ENCODE data around the gene ERN1.

The ERN1 gene

GRCh38 chr17:64103391-64104364 lies 26.3 kb downstream of the ERN1 start:
- TF ChIP-seq CTCF (conservative IDR thresholded peaks at IDR 0.05; ENCODE audit: low read depth, low read length), result no peak
- no peaks in the 10 kb centered on the region for H4K20me1 ChIP-seq (ENCODE audit: insufficient read depth)
- peak overlapping the region; percentile 8; the same call in 1 of the 2 replicates for H3K9ac ChIP-seq
- peak overlapping the region; percentile 69 for H3K27ac ChIP-seq
- H3K27me3 ChIP-seq (ENCODE audit: insufficient read depth, low read depth), result no peaks in the 10 kb centered on the region
- H3K4me3 ChIP-seq (IDR thresholded peaks at IDR 0.05; ENCODE audit: insufficient read depth, low read depth, low read length), result no peak overlapping the region
- no peak overlapping the region for H2AFZ ChIP-seq (ENCODE audit: low read depth)
- H3K79me2 ChIP-seq (ENCODE audit: insufficient read depth, low read depth), result peaks cover 77% of the 10 kb centered on the region
- peaks cover 100% of the 10 kb centered on the region for H3K4me1 ChIP-seq (ENCODE audit: low read depth, poor library complexity, severe bottlenecking)
- H3K4me2 ChIP-seq, result peak overlapping the region; percentile 93
- H3K36me3 ChIP-seq (ENCODE audit: insufficient read depth), result no peaks in the 10 kb centered on the region

GRCh38 chr17:64102627-64103390 lies 27.1 kb downstream of the ERN1 start:
- peaks cover 78% of the 10 kb centered on the region for H3K79me2 ChIP-seq (ENCODE audit: insufficient read depth, low read depth)
- H3K4me3 ChIP-seq (IDR thresholded peaks at IDR 0.05; ENCODE audit: insufficient read depth, low read depth, low read length), result no peak overlapping the region
- no peak for TF ChIP-seq CTCF (conservative IDR thresholded peaks at IDR 0.05; ENCODE audit: low read depth, low read length)
- H3K36me3 ChIP-seq (ENCODE audit: insufficient read depth), result no peaks in the 10 kb centered on the region
- peak overlapping the region; percentile 93 for H3K4me2 ChIP-seq
- no peaks in the 10 kb centered on the region for H4K20me1 ChIP-seq (ENCODE audit: insufficient read depth)
- peaks cover 100% of the 10 kb centered on the region for H3K4me1 ChIP-seq (ENCODE audit: low read depth, poor library complexity, severe bottlenecking)
- no peak overlapping the region for H2AFZ ChIP-seq (ENCODE audit: low read depth)
- peak overlapping the region; percentile 2; the same call in 1 of the 2 replicates for H3K9ac ChIP-seq
- H3K27me3 ChIP-seq (ENCODE audit: insufficient read depth, low read depth), result no peaks in the 10 kb centered on the region
- H3K27ac ChIP-seq, result peak overlapping the region; percentile 69

GRCh38 chr17:64099543-64099942 lies 30.4 kb downstream of the ERN1 start:
- H3K4me1 ChIP-seq (ENCODE audit: low read depth, poor library complexity, severe bottlenecking), result peaks cover 100% of the 10 kb centered on the region
- peaks cover 52% of the 10 kb centered on the region for H3K79me2 ChIP-seq (ENCODE audit: insufficient read depth, low read depth)
- H3K9ac ChIP-seq, result no peak overlapping the region

More at GRCh38 chr17:64099543-64099942, 30.4 kb downstream of the ERN1 start:
- Histone ChIP-seq H4K20me1 (ENCODE audit: insufficient read depth) (no peaks in the 10 kb centered on the region), H2AFZ (ENCODE audit: low read depth) (no peak overlapping the region), H3K27me3 (ENCODE audit: insufficient read depth, low read depth) (no peaks in the 10 kb centered on the region), H3K36me3 (ENCODE audit: insufficient read depth) (peaks cover 3% of the 10 kb centered on the region; the same call in 1 of the 2 replicates), H3K27ac (no peak overlapping the region), H3K4me3 (IDR thresholded peaks at IDR 0.05; ENCODE audit: insufficient read depth, low read depth, low read length) (no peak overlapping the region), H3K4me2 (no peak overlapping the region)
- TF ChIP-seq CTCF (conservative IDR thresholded peaks at IDR 0.05; ENCODE audit: low read depth, low read length), result no peak
